Hepatic stellate cell (primary cell): Measurements from ENCODE around the gene FNDC3B.

Experiments used
- DNase-seq: peaks from one replicate; pipeline ENCODE4 v3.0.0; 2011; ENCODE audit warnings: low spot score

Gene FNDC3B

GRCh38 chr3:172033396-172033795, 6.0 kb upstream of the FNDC3B start:
- DNase-seq = no peak

GRCh38 chr3:172034786-172035685, 4.3 kb upstream of the FNDC3B start:
- peak; percentile 25 for DNase-seq

- DNase-seq = no peak
Measured at GRCh38 chr3:172036541-172037215, 2.7 kb upstream of the FNDC3B start.

DNA sequence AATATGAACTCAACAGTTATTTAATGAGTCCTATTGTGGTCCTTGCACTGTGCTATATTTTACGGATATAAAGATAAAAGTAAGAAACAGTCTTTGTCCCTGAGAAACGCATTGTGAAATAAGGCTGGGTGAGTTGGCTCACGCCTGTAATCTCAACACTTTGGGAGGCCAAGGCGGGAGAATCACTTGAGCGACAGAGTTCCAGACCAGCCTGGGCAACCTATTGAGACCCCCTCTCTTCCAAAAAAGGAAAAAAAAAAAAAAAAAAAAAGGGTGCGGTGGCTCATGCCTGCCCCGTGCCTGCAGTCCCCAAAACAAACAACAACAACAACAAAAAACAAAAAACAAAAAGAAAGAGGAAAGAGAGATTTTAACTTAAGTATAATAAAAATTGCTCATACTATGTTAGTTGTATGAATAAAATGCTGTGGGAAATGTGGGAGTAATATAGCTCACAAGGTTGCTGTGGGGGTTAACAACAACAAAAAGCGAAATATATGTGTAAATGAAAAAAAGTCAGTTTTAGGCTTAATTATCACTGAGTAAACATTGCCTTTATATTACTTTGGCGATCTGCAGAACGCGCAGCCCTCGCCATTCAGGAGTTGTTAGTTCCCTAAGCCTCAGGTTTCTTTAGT, 461 bp upstream of the FNDC3B start:
- no peak for DNase-seq

GRCh38 chr3:172040078-172040980, 951 bp downstream of the FNDC3B start:
- peak; percentile 86 for DNase-seq

GRCh38 chr3:172040981-172041963, 1.9 kb downstream of the FNDC3B start:
- peak; percentile 52 for DNase-seq

DNA sequence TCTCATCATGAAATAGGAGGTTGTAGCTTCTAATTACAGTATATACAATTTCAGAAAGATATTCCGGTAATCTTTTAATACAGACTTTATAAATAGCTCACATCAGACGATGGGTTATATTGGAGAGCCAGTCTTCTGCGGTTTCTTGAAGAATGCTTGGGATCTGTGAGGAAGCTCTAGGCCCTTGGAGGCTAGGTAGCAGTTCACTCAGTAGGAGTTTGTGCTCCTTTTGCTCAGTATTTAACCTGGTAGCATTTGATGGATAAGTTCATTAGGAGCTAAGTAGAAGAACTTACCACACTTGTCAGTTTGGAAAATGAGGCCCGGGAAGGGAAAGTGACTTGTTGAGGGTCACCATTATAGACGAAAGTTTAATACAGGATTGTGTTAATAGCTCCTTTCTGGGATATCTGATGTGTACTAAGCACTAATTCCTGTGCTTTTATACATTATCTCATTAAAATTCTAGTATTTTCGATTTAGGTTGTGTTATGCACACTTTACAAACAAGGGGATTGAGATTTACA, 2.8 kb downstream of the FNDC3B start:
- peak; percentile 54 for DNase-seq

- peak; percentile 37 for DNase-seq
Measured at GRCh38 chr3:172042663-172043179, 3.3 kb downstream of the FNDC3B start.

DNA sequence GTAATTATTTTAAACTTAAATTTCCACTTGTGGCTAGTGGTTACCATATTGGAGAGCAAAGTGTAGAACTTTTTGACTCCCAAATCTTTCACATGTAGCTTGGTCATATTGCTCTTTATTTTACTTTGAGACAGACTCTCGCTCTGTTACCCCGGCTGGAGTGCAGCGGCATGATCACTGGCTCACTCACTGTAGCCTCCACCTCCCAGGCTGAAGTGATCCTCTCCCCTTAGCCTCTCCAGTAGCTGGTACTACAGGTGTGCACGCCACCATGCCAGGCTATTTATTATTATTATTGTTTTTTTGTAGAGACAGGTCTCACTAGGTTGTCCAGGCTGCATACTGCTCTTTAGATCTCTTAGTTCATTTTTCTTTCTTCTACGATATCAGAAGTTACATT, 3.9 kb downstream of the FNDC3B start:
- DNase-seq = no peak

GRCh38 chr3:172043766-172044165, 4.4 kb downstream of the FNDC3B start:
- DNase-seq = no peak

- DNase-seq = no peak
Measured at GRCh38 chr3:172044833-172045585, 5.6 kb downstream of the FNDC3B start.

- DNase-seq = no peak
Measured at GRCh38 chr3:172046268-172046915, 7.0 kb downstream of the FNDC3B start.

- DNase-seq = no peak
Measured at GRCh38 chr3:172047567-172048115, 8.3 kb downstream of the FNDC3B start.

- no peak for DNase-seq
Measured at GRCh38 chr3:172048599-172048998, 9.2 kb downstream of the FNDC3B start.

DNA sequence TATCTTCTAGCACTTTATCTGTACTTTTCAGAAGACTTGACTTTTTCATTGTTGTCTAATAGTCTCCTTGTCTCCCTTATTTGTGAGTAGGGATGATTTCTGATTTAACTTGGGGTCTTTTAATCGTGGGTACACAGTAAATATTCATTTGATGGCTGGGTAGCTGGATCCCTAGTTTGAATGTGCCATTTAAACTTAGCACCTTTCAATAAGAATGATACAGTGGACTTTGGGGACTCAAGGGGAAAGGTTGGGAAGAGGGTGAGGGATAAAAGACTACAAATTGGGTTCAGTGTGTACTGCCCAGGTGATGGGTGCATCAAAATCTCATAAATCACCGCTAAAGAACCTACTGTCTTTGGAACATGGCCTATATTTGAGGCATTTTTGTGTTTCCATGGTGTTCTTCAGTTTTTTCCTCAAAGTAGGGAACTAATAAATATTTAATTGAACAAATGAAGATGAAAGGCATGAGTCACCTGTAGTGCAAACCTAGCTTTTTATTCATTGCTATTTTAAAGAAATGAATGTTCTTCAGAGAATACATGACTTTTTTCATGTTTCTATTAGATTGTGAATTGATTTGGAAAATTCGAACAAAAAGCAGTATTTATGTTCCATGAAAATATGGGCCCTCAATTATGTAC, 12.1 kb downstream of the FNDC3B start:
- no peak for DNase-seq

DNA sequence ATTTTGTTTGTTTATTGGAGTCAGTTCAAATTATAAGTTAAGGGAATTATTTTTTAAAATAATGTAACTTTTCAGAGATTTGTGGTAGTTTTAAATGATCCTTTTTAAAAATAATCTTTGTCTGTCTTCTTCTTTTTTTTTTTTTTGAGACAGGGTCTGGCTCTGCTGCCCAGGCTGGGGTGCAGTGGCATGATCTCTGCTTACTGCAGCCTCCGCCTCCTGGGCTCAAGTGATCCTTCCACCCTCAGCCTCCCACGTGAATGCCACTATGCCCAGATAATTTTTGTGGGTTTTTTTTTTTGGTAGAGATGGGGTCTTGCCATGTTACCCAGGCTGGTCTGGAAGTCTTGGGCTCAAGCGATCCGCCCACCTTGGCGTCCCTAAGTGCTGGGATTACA, 12.6 kb downstream of the FNDC3B start:
- DNase-seq = no peak

DNA sequence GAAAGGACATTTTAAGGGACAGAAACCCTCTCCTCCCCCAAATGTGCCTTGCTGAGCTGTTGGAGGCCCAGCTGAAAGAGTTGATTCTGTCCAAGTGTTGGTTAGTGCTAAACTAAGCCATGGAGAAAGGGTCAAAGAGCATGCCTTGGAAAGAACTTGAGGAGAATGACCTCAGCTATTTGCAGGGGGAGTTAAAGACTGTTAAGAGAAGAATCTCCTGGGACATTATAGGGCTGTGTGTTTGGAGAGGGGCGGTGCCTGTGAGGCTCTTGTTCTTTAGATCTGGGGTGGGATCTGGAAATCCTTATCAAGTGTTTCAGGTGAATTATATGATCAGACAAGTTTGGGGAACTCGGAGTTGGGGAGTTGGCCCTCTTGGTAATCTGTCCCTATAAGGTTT, 13.0 kb downstream of the FNDC3B start:
- no peak for DNase-seq
